Sciatic nerve (tissue), 2 donors: Measurements from ENCODE around the gene TGFBR3. TPM values are rescaled to one million over a fixed set of nuclear protein-coding genes. Genes with fewer than 3 reads are reported as not detected.

Experiments used
- ATAC-seq: fragments of 200-7000 bp; cut with Tn5 transposase; one replicate; pipeline ENCODE4 v1.9.1; 2020; ENCODE audit warnings: mild to moderate bottlenecking, moderate library complexity
- DNase-seq: peaks from one replicate; pipeline ENCODE4 v3.0.0-alpha.2; 2020; ENCODE audit warnings: low spot score
- intact Hi-C: fragments of 100-400 bp; cut with DNase I; formaldehyde crosslinking; loops from one replicate; pipeline ENCODE4 v1.14.2; 2022
- total RNA-seq: library from RNA; stranded (reverse); fragmentation: NEBNext Ultra II Directional; extraction: Animal tissue kit (Norgen Biotek cat#: 25700); gene quantifications from one replicate; pipeline ENCODE4 v1.2.1, GENCODE V29; 2021
- donor health status: DM: no; HTN: no; CAD: no.
- donor health status: DM: no; HTN: no; CAD: no.

The TGFBR3 gene
- total RNA-seq, 1 donor from 2014 or later: 109 TPM

DNA sequence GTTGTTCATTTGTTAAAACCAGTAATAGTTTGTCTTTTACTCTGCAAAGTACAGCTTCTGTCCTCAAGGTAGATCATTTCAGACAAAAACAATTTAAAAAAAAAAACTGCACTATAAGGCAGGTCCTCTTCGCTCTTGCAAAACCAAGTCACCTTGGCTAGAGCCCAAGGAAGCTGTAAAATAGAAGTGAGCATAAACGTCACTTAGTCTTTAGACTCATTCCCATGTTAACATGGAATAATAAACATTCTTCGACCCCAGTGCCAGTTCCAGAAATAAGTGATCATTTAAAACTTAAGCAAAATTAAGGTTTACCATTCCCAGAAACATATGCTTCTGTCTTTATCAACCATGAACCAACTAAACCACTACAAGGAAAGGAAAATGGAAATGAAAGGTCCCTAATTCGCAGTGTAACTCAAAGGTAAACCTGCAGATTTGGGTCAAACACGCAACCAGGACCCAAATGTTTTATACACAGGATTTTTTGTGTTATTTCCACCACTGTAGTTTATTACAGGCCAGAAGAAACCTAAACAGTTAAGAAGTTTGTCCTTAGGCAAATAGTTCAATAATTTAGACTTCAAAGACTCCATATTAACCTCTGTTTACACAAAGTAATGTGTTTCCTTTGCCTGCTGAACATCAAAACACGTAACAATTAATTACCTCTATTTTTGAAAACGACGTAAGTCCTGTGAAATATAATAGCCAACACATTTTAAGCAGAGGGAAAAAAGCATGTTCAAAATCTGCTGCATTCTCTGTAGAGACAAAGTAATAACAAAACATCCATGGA is 54.6 kb downstream of the TGFBR3 start:
- no peak for DNase-seq
- peak; percentile 2 for ATAC-seq
- intact Hi-C loops: no loop called here

DNA sequence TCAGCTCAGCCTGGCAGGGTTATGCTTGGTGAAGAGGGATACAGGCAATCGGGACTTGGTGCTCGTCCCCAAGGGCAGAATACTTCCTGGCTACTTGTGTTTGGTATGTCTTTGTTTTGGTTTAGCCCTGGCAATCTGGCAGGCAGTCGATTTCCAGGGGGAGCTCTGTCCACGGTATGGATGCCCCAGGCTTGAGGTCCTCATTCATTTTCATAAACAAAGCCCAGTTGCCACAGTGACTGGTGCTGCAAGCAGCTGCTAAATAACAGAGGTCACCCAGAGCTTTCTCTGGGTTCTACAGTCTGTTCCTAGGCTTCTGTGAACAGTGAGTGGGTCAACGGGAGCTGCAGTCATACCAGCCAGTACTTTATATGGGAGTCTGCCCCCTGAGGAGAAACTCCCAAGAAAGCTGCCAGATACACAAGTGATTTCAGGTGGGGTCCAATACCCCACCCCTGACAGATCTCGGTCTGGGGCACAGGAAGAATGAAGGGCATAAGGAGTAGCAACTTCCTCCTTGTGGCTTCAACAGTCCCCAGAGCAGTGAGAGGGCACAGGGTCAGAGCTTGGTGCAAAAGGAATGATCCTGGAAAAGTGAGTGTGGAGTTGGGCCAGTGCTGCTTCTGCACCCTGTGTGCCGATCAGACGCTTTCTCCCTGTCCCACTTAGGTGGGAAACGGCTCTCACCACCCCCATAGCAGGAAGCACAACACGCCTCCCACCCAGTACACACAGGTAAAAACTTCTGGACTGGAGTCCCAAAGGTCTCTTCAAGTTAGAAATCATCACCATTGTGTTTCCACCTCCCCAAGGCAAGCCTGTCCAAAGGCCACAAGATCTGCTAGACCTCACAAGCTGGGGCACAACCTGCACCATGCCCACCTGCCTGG is 55.5 kb downstream of the TGFBR3 start:
- ATAC-seq: peak; percentile 73
- intact Hi-C loops: no loop called here
- peak; percentile 72 for DNase-seq

DNA sequence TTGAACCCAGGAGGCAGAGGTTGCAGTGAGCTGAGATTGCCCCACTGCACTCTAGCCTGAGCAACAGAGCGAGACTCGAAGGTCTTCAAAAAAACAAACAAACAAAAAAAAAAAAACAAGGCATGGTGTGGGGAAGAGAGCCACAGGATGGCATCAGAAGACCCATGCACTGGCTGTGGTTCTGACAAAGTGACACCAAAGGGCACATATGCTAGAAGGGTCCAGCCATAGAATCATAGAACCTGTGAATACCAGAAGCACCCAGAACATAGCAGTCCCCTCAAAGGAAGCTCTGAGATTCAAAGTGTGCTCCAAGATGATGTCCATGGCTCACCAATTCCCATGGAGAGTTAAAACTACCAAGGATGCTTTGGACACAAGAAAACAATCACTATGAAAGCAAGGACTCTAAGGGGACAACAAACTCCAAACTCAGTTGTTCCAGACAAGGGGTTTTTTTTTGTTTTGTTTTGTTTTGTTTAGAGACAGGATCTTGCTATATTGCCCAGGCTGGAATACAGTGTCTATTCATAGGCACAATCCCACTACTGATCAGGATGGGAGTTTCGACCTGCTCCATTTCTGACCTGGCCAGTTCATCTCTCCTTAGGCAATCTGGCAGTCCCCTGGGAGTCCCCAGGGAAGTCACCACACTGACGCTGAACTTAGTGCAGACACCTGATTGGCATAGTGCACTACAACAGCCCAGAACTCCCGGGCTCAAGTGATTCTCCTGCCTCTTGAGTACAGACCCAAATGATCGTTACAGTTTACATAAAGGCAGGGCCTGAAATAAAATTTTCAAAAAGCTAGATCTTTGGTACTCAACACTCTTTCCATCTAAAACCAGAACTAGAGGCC is 56.4 kb downstream of the TGFBR3 start:
- DNase-seq: no peak
- intact Hi-C loops: no loop called here
- no peak for ATAC-seq

DNA sequence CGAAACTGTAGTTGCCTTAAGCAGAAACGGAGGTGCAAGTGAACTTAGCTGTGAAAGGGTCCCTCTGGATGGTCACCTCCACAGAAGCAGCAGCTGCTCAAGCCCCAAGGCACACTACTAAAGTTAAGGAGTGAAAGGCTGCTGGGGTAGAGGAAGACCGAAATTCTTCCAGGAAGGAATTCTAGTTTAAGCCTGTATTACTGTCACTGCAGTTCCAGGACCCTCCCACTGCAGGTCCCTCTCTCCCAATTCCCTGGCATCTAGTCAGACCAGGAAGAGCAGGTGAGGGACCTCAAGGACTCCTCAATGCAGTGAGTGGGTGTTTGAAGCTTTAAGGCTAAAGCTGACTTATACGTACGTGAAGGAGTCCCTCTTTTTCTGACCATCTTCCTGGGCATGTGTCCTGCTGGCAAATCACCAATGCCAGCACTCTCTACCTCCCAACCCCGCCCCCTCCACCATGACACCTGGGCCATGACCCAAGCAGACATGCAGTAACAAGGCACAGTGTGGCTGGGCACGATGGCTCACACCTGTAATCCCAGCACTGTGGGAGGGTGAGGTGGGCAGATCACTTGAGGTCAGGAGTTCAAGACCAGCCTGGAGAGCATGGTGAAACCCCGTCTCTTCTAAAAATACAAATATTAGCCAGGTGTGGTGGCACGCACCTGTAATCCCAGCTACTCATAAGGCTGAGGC is 57.2 kb downstream of the TGFBR3 start:
- ATAC-seq: no peak
- DNase-seq: no peak
- intact Hi-C loops: no loop called here

DNA sequence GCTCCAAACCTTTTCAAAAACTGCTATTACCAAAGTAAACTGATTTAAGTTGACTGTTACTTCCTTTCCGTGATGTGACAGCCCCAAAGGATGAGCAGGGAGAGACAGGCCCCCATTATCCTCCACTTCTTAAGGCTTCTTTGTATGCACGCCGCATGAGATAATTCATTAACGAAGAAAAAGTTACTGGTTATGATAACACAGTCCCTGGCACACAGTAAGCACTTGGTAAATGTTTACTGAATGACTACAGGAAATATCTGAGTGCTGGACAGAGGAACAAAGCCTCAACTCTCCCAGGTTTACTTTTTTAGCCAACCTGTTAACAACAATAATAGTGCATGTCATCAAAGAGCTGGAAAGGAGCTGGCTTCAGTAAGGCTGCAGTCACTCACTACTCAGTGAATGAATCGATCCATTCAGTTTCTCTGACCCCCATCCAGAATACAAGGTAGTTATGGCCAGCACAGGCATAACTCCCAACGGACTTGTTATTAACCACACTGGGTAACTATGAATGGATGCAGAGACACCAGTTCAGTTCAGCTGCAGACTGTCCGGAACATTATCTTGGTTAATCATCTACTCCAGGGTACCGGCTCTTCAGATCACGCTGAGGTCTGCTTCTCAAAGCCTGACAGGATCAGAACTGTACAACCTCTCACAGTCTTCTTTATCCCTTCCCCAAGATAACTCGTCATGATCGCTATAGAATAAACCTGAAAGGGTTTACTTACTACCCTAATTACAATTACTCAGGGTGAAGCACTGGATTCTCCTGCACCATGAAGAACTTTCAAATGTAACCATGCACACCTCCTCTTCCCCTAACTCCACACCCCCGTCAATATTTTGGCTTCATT is 58.3 kb downstream of the TGFBR3 start:
- intact Hi-C loops: no loop called here
- DNase-seq (no peak), ATAC-seq (peak; percentile 35)

DNA sequence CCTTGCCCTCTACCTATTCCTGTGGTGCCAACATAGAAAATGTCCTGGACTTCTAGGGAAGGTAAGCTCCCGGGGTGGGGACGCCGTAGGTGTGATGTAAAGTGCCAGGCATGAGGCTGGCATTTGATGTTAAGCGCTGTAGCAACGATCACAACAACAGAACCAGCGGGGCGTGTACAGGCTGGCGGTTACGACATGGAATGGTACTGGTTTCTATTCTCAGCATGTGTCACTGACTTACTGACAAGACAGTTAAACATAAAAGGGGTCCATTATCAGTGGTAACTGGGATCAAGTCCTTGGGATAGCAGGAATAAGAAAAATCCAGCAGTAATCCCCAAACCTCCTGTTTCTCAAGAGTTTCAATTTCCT is 58.9 kb downstream of the TGFBR3 start:
- intact Hi-C loops: no loop called here
- ATAC-seq (no peak), DNase-seq (no peak)

DNA sequence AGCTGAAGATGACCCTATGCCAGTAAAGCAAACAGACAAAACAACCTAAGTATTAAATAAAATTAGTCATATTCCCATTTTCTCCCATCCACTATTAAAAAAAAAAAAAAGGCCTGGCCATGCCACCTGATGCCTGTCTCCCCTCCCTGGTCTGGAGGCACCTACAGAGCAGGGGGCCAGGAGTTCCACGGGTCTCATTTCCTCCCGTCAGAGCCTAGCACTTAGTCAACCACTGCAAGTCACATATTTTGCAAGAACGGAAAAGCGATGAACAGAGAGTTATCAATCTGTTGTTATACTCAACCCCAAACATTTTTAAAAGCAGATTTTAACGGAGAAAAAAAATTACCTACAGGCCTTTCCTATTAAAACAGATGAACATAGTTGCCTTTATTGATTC is 59.3 kb downstream of the TGFBR3 start:
- intact Hi-C loops: no loop called here
- DNase-seq: no peak

DNA sequence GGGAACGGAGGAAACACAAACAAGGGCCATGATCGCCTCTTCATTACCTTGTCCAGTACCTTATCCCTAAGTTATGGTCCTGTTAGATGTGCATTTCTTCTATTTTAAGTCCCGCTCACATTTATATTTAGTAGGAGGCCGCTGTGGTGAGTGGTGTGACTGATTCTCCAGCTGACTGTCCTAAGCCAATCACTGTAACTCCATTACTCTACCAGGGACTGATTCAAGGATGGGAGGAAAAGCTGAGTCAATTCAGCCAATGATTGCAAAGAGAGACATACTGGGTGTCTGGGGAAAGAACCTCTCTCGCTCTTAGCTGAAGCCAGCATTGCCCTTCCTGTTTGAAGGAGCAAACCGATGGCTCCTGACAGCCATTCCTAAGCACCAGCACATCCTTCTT is 59.7 kb downstream of the TGFBR3 start:
- DNase-seq (no peak), ATAC-seq (no peak)
- intact Hi-C loops: no loop called here

More for the DNA sequence above, 59.3 kb downstream of the TGFBR3 start:
- ATAC-seq: no peak

DNA sequence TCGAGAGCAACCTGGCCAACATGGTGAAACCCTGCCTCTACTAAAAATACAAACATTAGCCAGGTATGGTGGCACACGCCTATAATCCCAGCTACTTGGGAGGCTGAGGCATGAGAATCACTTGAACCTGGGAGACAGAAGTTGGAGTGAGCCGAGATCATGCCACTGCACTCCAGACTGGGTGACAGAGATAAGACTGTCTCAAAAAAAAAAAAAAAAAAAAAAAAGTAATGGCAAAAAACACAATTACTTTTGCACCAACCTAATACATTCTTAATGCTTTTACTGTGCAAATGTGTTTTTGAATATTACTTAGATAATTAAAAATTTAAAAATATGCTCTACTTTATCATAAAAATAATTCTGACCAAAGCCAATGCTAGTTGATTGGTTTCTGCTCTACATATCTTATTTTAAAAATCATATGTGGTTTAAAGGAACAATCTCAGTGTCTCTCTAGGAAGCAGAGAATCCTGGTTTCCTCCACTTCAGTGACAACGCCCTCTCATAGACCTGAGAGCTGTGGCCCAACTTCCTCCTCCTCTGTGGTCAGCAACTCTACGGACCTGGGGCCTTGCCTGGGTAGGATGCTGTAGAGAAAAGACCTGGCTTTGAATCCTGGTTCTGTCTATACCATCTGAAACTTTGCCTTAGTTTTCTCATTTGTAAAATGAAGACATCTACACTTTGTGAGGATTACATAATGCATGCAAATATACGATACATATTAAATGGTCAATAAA is 64.7 kb downstream of the TGFBR3 start:
- intact Hi-C loops: no loop called here
- ATAC-seq: no peak
- no peak for DNase-seq

DNA sequence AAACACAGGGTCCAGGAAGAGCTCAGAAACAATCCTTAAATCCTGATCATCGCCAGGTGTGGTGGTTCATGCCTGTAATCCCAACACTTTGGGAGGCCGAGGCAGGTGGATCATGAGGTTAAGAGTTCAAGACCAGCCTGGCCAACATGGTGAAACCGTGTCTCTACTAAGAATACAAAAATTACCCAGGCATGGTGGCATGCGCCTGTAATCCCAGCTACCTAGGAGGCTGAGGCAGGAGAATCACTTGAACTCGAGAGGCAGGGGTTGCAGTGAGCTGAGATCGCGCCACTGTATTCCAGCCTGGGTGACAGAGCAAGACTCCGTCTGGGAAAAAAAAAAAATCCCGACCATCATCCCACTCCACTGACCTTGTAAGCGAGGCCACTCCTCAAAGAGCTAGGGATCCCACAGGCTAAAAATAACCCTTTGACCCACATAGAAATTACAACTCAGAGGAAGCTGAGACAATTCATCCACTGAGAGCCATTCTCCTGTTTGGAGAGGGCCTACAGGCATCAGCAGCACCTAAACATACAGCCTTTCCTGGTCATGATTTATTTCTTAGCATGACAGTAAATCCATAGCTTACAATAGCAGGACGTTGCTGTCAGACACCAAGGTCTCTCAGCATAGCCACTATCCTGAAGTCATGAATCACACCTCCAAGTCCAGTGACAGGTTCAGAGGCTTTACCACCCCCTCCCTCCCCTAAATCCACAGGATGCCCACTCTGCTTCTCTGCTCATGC is 66.7 kb downstream of the TGFBR3 start:
- DNase-seq: no peak
- intact Hi-C loops: no loop called here
- no peak for ATAC-seq

DNA sequence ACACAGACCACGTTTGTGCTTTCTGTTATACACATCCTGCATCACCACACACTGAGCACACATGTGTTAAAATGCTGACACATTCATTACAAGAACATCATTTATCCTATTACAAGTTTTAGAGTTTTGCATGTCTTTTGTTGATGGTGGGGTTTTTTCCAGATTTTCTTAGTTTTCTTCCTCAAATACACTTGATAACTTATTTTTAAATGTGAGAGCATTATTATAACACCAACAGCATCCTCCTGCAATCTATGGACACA is 67.3 kb downstream of the TGFBR3 start:
- DNase-seq (no peak), ATAC-seq (no peak)
- intact Hi-C loops: no loop called here

DNA sequence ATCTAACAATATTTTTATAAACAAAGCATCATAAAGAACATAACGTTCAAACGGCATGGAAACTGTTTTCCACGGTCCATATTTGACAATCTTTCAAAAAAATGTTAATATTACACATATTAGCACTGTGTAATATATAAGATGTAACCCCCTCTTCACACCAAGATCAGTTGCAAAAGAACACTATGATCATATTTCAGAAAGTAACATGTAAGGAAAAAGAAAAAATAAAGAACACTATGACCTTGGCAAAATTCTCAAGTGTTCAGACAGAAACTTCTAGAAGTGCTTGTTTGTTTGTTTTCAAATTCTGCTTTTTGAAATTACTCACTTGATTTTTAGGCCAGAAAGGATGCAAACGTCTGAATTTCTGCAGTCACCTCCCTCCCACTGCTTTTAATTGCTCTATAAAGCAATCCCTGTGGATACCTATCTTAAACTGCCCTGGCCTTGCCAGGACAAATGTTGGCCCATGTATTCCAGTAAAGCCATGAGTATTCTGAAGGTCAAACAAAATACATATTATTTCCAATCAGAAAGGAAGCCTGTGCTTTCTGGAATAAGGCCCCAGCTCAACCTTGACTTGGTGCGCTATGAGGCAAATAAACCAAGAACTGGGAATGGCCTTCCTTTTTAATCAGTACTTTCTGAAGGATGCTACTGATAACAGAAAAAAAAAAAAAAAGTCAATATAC is 68.6 kb downstream of the TGFBR3 start:
- intact Hi-C loops: no loop called here
- ATAC-seq (no peak), DNase-seq (no peak)

DNA sequence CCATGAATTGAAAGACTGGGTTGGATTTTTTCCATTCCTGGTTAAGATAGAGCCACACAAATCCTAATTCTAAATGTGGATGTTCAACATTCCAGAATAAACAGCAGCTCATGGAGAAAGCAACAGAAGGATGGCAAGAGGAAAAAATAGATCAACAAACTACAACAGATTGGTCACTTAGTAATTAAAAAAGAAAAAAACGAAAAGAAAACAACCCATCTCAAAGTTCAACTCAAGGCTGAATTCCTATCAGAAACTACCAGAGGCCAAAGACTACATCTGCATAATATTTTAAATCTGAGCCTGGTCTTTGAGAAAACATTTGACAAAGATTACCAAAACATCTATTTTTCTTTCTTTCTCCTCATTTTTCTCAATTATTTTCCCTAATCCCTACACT is 69.9 kb downstream of the TGFBR3 start:
- ATAC-seq: peak; percentile 18
- intact Hi-C loops: no loop called here

DNA sequence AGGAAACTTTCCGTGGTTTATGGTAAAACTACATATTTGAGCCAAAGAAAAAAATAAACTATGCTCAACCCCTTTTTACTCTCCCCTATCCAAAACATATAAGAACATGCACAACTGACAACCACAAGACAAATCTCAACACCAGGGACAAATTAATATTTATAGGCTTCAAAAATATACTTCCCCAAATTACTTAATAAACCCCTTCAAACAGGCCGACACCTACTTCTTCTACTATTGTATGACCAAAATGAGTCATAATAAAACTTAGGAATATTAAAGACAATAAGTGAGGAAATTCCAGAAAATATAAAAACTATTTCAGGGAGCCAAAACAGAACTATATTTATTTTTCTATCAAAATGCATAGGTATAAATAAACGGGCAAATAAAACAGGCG is 71.5 kb downstream of the TGFBR3 start:
- ATAC-seq: no peak
- intact Hi-C loops: no loop called here
- no peak for DNase-seq

More for the DNA sequence above, 69.9 kb downstream of the TGFBR3 start:
- no peak for DNase-seq

DNA sequence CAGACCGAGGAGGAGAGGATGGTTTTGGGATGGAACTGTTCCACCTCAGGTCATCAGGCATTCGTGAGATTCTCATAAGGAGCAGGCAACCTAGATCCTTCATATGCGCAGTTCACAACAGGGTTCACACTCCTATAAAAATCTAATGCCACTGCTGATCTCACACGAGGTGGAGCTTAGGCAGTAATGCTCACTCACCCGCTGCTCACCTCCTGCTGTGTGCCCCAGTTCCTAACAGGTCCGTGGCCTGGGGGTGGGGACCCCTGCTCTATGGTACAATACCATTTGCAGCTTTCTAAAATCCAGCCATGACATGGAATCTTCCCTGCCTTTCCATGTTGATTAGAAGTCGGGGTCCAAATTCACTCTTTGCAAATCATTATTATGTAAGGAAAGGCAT is 72.1 kb downstream of the TGFBR3 start:
- DNase-seq: no peak
- no peak for ATAC-seq
- intact Hi-C loops: no loop called here

DNA sequence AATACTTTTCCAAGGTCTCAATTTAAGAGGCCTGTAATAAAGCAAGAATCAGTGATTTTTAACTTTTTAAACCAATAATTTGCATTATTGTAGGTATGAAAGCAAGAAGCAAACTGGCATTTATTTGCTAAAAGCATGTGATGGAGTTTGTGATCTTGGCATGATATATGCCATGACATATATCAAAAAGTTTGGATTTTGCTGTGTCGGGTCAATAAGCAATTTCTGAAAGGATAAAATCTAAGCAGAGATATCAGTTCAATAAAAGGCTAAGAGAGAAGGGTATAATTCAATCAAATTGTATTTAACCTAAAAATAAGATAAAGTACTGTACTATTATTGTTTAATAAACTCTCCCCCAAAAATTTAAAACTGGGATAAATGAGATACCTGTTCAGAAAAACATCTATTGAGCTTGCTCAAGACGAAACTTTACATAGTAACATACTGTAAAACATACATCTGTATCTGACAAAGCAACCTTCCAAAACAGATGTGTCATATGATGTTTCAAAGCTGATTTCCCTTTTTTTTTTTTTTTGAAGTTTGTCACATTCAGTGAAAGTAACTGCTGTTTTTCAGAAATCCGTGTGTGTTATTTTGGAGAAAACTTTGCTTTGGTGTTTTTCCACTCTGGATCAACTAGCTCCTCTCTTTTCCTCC is 74.5 kb downstream of the TGFBR3 start:
- intact Hi-C loops: no loop called here
- ATAC-seq (no peak), DNase-seq (no peak)
